Parathyroid adenoma (tissue), 2 donors: Measurements from ENCODE around the gene AMACR.

Source experiments
- H2AFZ ChIP-seq: fragments of 300-600 bp; sonication (generic); one replicate; pipeline ENCODE4 v1.7.0; 2017; ENCODE audit warnings: antibody characterized with exemption, mild to moderate bottlenecking
- H3K27ac ChIP-seq: fragments of 300-600 bp; sonication (generic); one replicate; pipeline ENCODE4 v1.7.0; 2017
- H3K27me3 ChIP-seq: fragments of 300-600 bp; sonication (generic); one replicate; pipeline ENCODE4 v1.7.0; 2017; ENCODE audit warnings: low read length; ENCODE audit not compliant: control insufficient read depth, insufficient read depth
- H3K36me3 ChIP-seq: fragments of 300-600 bp; sonication (generic); one replicate; pipeline ENCODE4 v1.7.0; 2017; ENCODE audit warnings: low read length; ENCODE audit not compliant: control insufficient read depth, insufficient read depth
- H3K4me1 ChIP-seq: fragments of 300-600 bp; sonication (generic); one replicate; pipeline ENCODE4 v1.7.0; 2017; ENCODE audit warnings: control low read depth
- H3K4me2 ChIP-seq: fragments of 300-600 bp; sonication (generic); one replicate; pipeline ENCODE4 v1.7.0; 2017; ENCODE audit warnings: low read length
- H3K4me3 ChIP-seq: fragments of 300-600 bp; sonication (generic); one replicate; pipeline ENCODE4 v1.7.0; 2017; ENCODE audit warnings: low read depth, low read length
- H3K79me2 ChIP-seq: fragments of 300-600 bp; sonication (generic); one replicate; pipeline ENCODE4 v1.7.0; 2017; ENCODE audit warnings: control low read depth
- H3K9ac ChIP-seq: fragments of 300-600 bp; sonication (generic); one replicate; pipeline ENCODE4 v1.7.0; 2017; ENCODE audit warnings: mild to moderate bottlenecking
- H3K9me3 ChIP-seq: fragments of 300-600 bp; sonication (generic); one replicate; pipeline ENCODE4 v1.7.0; 2017; ENCODE audit warnings: low read length; ENCODE audit not compliant: control insufficient read depth
- CTCF ChIP-seq: fragments of 300-600 bp; sonication (generic); IDR thresholded peaks from one replicate; pipeline ENCODE4 v1.7.0; 2017; ENCODE audit warnings: antibody characterized with exemption, mild to moderate bottlenecking
- donor health status: primary hyperparathyroidism.

The AMACR gene

DNA sequence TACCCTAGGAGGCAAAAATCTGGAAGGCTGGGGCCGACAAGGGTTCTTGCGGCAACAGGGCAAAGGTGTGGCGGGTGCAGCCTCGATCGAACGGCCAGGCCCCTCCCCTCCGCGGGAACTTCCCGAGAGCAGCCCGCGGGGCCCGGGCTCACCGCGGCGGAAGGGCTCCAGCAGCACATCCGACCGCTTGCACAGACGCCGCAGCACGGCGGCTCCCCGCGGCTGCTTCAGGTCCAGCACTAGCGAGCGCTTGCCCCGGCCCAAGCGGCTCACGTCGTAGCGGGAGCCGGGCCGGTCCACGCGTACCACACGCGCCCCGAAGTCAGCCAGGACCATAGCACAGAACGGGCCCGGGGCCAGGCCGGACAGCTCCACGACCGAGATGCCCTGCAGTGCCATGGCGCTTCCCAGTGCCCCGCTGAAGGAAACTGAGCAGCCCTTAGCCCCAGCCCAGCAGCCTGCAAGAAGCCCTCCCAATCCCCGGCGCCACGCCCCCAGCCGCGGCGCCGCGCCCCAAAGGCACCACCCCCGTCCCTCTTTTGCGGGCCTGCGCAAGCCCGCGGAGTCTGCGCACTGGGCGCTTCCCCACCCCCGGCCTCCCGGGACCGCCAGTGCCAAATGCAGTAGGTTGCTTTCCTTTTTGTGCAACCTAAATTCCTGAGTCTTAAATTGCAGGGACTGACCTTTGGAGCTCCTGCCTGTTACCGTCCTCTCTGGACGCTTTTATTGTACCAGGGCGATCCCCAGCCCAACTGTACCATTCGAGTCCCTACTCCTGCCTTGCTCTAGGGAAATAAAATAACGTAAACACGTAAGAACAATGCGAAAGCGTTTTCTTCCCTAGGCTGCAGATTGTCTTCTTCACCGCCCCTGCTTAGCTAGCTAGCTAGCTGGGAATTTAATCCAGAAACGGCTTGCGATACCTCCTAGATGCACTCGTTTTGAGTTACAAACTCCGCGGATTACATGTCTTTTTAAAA lies at the start of gene AMACR:
Gene AMACR (minus strand): TSS at position 430 of the 980 bp plus-strand sequence. CDS start 31 bp downstream, at position 399.
- peak within 1 kb of the TSS; percentile 97 for H2AFZ ChIP-seq
- H3K4me2 ChIP-seq, result peak within 1 kb of the TSS; percentile 93
- H3K27ac ChIP-seq, result peak within 1 kb of the TSS; percentile 99
- H3K4me1 ChIP-seq, result peaks cover 5% of the 10 kb centered on the region
- H3K4me3 ChIP-seq, result peak within 1 kb of the TSS; percentile 51
- H3K27me3 ChIP-seq, result no peaks in the 10 kb centered on the region
- H3K9me3 ChIP-seq, result no peaks in the 10 kb centered on the region
- no peak for TF ChIP-seq CTCF
- H3K9ac ChIP-seq, result peak within 1 kb of the TSS; percentile 56
- H3K36me3 ChIP-seq, result no peaks in the 10 kb centered on the region
- no peaks in the 10 kb centered on the region for H3K79me2 ChIP-seq

DNA sequence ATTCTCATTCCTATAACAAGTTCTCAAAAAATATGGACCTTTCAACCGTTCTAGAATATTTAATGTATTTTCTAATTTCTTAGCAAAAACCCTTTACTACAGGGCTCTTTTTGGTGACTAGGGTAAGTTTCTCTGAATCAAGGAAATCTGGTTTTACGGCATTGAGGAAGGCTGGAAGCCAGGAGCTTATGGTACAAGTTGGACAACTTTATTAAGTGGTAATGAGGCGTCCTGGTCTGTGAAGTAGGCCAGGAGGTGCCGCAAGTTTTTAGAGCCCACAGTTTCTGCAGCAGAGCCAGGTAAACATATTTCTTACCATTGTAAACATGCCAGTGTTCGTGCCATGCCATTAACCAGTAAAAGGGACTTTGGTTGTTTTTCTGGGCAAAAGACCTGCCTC lies 49.7 kb upstream of the AMACR start:
- Histone ChIP-seq H3K4me2 (no peak overlapping the region), H3K27me3 (no peaks in the 10 kb centered on the region)

DNA sequence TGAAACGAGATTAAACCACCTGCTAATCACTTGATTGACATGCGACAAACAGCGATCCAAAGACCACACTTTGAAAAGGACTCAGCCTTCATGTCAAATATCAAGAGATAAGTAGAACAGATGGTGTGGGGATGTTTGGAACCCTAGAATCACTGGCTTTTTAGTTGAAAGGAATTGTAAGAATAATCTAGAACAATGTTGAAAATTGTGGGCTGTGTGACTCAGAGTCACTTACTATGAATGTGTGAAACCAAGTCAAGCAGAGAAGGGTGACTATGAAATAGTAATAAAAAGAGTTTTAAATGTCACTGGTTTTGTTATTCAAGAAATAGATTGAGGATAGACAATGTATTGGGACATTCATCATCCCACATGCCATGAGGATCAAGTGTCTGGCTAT lies 49.3 kb upstream of the AMACR start:
- no peak overlapping the region for H3K4me2 ChIP-seq
- no peak for TF ChIP-seq CTCF
- no peaks in the 10 kb centered on the region for H3K79me2 ChIP-seq
- H3K9me3 ChIP-seq, result no peaks in the 10 kb centered on the region
- no peaks in the 10 kb centered on the region for H3K4me1 ChIP-seq
- H3K9ac ChIP-seq, result no peak overlapping the region
- H3K4me3 ChIP-seq, result no peak overlapping the region
- H3K27ac ChIP-seq, result no peak overlapping the region
- no peaks in the 10 kb centered on the region for H3K36me3 ChIP-seq
- no peak overlapping the region for H2AFZ ChIP-seq
- no peaks in the 10 kb centered on the region for H3K27me3 ChIP-seq

More for the DNA sequence above, 49.7 kb upstream of the AMACR start:
- Histone ChIP-seq H3K4me3 (no peak overlapping the region), H3K79me2 (no peaks in the 10 kb centered on the region), H3K4me1 (no peaks in the 10 kb centered on the region), H3K27ac (no peak overlapping the region), H3K9ac (no peak overlapping the region), H3K9me3 (no peaks in the 10 kb centered on the region), H3K36me3 (no peaks in the 10 kb centered on the region), H2AFZ (no peak overlapping the region)
- no peak for TF ChIP-seq CTCF

DNA sequence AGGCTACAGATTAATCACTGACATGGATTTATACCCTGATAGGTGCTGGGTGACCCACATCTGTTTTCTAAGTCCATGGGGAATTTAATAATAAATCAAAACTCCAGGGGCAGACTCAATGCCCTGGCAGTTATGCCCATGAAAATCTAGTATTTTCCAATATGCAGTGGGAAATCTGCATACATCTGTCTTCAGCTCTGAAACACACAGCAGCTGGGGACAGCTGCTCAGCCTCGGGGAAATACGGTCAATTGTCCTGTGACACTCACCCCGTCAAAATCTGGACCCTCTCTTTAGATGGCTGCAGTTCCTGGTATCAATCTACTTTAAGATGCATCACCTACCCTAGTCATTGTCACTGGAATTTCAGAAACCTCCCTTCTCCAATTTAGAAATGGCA lies 47.8 kb upstream of the AMACR start:
- H2AFZ ChIP-seq, result no peak overlapping the region
- no peaks in the 10 kb centered on the region for H3K9me3 ChIP-seq
- no peak overlapping the region for H3K4me2 ChIP-seq

More for the DNA sequence above, 47.8 kb upstream of the AMACR start:
- Histone ChIP-seq H3K27ac (no peak overlapping the region), H3K36me3 (no peaks in the 10 kb centered on the region), H3K27me3 (no peaks in the 10 kb centered on the region), H3K4me3 (no peak overlapping the region), H3K4me1 (no peaks in the 10 kb centered on the region), H3K9ac (no peak overlapping the region), H3K79me2 (no peaks in the 10 kb centered on the region)
- no peak for TF ChIP-seq CTCF
